HG02943 (cell line): Measurements from ENCODE around the gene OAT.

Source experiments
- ATAC-seq: cut with Tn5 transposase; IDR thresholded peaks from one replicate; pipeline ENCODE4 v1.9.1; 2021; ENCODE audit warnings: mild to moderate bottlenecking, low read depth, moderate library complexity; ENCODE audit not compliant: unreplicated experiment

Gene OAT

DNA sequence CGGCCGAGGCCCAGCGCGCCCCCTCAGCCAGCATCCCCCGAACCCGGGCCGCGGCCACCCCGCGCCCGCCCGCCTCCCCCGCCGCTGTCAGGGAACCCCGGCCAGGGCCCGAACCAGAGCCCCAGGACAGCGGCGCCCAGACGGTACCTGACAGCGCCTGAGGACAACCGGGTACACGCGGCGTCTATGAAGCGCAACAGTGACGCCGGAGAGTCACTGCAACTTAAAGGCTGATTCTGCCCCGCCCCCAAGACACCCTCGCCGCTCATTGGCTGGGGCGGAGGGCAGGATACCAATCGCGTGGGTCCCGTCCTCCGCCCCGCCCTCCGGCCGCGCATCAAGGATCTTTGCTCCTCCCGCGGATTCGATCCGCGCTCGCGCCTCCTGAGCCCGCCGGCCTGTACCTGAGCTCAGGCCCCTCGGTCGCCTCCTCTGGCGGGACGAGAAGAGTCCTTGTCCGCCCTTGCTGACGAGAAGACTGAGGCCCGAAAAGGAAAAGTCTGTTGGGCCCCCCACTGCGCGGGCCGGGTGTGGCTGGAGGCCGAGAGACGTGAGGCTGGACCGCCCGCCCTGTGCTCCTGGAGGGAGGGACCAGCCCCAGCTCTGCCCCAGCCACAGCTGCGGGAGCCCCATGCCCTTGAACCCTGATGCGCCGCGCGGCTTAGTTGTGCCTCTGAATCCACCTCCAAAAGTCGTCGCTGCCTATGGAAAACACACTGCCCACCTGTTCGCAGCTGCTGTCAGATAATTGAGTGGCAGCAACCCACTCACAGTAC lies at the start of gene OAT:
TSS of gene OAT (minus strand) at position 198 of the 776 bp plus-strand sequence. CDS start 6,752 bp downstream, outside the sequence.
- ATAC-seq, result peak; percentile 94

DNA sequence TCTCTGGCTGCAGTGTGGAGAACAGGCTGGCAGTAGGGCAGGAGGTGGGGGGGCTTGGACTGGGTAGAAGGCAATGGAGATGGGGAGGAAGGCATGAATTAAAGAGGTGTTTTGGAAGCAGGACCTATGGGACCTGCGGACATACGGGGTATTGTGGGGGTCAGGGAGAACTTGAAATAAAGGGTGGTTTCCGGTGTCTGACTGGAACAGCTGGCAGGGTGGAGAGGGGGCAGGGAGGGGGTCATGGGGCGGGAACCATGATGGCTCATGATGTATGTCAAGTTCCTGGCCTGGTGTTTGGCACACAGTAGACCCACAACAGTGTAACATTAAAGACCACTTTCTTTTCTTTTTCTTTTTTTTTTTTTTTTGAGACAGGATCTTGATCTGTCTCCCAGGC lies 48.4 kb upstream of the OAT start:
- no peak for ATAC-seq

DNA sequence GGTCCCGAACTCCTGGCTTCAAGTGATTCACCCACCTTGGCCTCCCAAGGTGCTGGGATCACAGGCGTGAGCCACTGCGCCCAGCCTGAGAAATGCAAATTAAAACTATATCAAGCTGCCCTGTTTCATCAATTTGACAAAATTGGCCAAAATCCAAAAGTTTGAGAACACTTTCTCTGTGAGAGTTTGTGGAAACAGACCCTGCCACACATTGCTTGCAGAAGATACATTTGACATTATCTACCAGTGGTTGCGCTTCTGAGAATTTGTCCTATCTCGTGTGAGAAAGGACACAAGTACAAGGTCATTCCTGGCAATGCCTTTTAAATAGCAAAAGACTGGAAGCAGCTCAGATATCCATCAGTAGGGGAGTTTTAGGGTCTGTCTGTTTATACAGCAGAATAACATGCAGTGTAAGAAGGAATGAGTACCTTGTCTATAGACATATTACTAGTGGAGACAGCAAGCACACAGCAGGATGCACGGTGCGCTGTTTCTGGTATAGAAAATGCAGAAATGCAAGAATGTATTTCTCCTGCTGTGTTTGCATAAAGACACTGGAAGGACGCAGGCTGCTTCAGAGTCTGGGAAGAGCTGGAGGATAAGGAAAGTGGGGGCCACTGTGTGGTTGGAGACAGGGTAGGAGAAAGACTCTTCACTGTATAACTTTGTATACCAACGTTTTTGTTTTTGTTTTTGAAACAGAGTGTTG lies 47.2 kb upstream of the OAT start:
- no peak for ATAC-seq

DNA sequence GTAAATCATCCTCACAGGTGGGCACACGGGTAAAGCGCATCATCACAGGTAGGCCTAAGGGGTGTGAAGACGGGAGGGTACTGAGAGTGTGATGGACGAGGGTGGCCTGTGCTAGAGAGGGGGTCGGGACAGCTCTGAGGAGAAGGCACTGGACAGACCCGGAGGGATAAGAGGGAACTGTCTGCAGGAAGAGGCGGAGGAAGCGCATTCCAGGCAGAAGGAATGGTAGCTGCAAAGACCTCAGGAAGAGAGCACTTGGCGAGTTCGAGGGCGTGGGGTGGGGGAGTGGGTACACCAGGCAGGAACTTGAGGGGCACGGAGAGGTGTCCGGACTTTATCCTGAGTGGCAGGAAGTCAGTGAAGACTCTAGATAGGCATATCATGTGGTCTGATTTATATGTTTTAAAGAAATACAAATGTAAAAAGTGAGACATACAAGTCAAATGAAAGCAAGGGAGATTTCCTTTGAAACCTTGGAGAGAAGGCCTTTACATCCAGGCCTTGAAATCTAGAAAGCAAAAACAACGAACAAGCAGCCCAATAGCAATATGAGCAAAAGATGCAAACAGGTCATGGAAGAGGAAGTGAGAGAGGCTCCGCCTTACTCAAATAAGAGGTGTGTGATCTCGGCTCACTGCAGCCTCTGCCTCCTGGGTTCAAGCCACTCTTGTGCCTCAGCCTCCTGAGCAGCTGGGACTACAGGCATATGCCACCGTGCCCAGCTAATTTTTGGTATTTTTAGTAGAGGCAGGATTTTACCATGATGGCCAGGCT lies 46.5 kb upstream of the OAT start:
- ATAC-seq, result no peak

DNA sequence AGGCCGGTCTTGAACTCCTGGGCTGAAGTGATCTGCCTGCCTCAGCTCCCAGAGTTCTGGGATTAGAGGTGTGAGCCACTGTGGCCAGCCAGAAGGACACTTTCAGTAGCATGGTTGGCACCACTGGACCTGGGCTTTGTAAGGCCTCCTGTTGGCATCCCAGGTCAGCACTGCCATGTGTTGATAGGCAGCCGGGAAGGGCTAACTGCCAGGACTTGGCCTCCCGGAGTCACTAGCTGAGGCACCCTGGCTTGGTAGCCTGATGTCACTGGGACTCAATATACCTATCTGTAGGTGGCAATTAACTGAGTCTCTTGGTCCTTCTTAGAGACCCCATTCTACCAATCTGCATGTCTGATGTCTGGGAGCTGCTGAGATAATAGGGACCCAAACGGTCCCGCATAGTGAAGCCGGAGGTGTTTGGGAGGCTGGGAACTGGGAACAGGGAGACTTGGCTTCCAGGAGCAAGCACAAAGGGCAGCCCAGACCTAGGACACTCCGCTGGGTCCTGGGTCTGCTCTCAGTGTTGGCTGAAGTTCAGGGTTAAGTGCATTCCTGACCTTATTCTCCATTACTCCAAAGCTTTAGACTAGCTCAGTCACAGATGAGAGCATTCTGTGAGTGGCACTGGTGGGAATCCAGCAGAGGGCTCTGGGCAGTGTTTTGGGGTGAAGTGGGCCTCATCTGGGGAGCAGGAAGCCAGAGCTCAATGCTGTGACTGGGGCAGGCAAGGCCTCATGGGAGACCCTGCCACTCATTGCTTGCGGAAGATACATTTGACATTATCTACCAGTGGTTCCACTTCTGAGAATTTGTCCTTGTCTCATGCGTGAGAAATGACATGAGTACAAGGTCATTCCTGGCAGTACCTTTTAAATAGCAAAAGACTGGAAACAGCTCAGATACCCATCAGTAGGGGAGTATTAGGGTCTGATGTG lies 45.6 kb upstream of the OAT start:
- no peak for ATAC-seq

DNA sequence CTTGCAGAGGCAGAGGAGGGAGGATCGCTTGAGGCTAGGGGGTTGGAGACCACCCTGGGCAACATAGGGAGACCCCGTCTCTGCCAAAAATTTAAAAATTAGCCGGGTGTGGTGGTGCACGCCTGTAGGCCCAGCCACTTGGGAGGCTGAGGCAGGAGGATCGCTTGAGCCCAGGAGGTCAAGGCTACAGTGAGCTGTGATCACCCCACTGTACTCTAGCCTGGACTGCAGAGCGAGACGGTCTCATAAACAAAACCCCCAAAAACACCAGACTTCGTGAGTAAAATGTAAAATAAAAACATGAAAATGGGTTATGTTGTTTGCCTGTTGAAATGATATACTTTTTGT lies 43.6 kb upstream of the OAT start:
- ATAC-seq, result no peak

DNA sequence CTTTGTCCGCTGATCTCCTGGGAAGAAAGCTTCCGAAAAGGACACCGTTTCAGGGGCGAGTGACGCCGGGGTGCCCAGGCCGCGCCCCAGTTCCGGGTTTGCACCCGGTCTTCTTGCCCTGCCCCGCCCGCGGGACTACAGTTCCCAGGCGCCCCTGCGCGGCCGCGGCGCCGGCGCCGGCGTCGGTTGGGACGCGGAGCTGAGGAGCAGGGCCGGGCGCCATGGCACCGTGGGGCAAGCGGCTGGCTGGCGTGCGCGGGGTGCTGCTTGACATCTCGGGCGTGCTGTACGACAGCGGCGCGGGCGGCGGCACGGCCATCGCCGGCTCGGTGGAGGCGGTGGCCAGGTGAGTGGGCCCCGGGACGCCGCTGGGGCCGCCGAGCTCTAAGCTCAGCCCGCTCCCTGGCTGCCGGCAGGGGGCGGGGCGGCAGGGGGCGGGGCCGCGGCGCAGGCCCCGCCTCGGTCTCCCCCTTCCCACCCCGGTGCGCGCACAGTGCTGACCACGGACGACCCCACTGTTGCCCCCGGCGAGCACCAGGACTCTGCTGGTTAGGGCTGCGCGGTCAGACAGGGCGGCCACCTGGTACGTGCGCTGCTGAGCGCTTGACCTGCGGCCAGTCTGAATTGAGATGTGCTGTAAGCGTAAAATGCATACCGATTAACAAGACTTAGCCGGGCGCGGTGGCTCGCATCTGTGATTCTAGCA lies 43.1 kb upstream of the OAT start, which contains the start of gene LHPP:
TSS of gene LHPP (plus strand) at position 182 of the 706 bp plus-strand sequence. CDS start at position 222, 40 bp downstream.
- peak; percentile 93 for ATAC-seq

DNA sequence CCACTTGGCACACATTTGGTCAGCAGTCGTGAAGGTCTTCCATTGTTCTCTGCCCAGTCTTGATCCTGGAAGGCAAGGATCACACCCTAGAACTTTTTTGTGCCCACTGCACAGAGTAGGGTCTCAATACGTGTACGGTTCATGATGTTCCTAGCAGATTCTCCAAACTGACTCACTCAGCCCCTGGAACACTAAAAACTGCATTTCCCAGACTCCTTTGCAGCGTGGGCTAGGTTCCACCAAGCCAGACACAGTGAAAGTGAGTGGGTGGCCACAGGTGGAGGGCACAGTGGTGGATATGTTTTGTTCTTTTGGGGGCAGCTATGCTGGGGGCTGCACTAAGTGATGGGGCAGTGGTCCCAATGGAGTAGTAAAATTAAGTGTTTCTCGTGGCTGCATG lies 41.4 kb upstream of the OAT start:
- ATAC-seq, result no peak

DNA sequence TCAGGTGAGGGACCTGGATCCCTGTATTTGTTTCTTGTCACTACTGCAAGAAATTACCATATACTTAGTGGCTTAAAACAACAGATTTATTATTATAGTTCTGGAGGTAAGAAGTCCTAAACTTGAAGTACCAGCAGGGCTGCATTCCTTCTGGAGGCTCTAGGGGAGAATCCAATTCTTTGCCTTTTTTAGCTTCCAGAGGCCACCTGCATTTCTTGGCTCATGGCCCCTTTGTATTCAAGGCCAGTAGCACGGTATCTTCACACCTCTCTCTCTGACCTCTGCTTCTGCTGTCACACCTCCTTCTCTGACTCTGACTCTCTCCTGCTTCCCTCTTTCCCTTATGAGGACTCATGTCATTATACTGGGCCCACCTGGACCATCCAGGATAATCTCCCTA lies 40.7 kb upstream of the OAT start:
- ATAC-seq, result no peak

DNA sequence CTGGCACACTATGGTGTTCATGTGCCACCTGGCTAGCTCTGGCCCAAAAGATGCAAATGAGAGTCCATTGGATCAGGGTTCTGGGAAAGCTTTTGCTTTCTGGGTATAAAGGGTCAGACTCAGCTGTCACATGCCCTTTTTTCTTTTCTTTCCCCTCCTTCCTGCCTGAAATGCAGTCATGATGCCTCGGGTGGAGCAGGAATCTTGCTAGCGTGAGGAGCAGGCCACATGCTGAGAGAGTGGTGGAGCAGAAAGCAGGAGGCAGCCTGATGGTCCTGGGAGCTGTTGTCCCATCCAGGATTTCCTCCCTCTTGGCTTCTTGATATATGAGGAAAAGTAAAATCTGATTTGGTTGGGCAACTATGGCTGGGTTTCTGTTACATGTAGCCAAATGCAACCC lies 40.2 kb upstream of the OAT start:
- no peak for ATAC-seq

DNA sequence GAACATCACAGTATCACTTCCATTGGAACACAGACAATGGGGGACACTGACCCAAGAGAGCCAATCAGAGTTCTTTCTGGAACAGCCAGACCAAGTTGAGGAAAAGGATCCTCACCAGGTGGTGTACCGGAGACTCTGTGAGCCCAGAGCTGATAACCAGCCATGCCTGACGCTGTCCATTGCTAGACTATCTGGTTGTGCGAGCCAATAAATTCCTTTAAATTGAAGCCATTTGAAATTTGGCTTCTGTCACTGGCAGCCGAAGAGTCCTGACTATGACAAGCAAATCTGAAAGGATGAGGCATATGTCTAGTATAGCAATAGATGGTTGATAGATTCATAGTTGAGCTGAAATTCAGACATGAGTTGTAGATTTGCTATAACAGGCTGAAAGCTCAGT lies 39.8 kb upstream of the OAT start:
- ATAC-seq, result no peak

DNA sequence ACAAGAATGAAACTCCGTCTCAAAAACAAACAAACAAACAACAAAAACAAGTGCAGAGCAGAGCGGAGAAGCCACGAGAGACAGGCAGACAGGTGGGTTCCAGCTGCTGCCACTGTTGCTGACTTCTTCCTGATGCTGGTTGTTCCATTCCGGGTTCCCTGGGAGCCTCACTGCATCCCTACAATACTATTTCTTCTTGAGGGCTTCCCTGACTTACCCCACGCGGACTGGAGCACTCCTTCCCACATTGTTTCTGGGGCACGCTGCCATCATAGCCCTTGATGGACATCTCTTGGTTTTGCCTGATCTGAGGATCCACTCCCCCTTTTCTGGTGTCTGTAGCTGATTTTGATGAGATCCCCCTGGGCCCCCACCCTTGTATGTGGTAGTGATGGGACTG lies 36.7 kb upstream of the OAT start:
- ATAC-seq, result no peak

DNA sequence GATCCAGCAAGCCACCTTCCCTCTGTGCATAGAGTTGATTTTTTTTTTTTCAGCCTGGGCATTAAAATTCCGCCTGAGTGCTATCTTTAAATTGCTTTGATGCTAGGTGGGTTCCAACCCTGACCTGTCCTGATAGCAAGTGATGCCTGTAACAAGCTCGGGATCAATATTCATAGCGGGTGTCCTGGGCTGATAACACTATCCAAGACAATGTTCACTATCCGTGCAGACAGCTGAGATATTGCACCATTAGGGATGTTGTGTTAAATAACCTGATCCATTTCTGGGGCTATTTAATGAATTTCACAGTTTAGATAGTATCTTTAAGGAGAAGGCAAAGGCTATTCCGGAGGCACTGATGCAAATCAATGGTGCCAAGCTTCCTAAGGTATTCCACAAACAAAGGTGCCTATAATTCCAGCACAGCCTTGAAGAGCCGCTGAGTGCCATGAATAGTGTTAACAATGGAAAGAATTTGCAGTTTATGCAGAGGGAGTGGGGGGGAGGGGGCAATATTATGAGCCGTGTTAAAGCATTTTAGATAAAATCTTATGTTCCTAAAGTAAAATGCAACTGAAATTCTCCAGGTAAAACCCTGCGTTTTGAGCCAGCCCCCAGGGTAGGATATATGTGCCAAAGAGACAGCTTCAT lies 35.4 kb upstream of the OAT start:
- no peak for ATAC-seq

DNA sequence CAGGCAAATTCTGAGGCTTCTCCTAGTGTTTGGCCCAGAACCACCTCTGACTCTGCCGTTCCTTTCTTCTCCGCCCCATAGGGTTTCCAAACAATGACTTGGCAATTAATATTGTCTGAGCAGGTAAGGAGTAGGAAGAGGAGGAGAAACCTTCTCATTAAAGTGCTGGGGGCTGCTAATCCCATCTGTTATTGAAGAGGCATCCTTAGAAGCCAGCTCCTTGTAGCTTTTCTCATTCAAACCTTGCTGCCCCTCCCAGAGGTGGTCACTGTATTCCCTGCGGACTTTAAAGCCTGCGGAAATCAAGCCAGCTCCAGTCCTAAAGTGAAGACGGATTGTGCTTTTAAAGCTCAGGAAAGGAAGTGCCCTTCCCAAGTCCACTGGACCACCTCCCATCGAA lies 32.6 kb upstream of the OAT start:
- no peak for ATAC-seq

DNA sequence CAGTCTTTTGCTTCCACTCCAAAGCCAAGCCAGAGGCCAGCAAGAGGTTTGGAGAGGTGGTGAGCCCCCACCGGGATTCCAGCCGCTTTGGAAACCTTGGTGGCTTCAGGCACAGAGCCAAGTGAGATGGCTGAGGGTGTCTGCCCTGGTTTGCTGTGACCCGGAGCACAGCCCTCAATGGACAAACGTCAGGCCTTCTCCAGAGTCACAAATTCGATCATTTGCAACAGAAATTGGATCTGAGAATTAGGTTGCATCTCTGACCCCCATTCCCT lies 32.0 kb upstream of the OAT start:
- ATAC-seq, result no peak

DNA sequence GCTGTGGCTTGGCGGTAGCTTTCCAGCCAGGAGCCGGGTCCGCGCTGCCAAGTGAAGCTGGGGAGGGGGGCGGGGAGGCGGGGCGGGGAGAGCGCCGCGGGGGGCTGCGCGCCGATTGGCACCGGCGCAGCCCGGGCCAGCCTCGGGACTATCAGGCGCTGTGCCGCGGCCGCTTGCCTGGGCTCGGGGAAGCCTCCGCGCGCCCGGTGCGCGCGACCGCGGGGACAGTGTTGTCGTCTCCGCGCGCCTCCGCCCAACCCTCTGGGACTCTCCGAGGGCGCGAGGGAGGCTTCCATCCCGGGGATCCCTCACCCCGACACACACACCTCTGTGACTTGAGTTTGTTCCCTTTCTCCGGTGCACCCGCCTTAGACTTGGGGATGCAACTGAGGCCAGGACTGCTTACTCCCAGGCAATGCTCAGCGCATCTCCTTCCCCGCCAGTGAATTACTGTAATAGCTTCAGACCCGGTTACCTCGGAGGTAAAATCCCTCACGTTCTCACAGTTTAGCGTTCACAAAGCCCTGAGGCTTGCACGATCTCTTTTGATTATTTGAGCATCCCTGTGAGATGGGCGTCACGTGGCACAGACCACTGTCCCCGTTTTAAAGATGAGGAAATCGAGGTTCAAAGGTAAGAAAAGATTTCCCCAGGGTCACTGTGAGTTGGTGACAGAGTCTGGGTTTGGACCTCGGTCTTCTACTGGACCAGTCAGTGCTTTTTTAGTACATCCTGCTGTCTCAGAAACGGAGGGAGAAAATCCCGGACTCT lies 31.5 kb upstream of the OAT start, which contains the start of gene NKX1-2:
TSS of gene NKX1-2 (minus strand) at position 24 of the 771 bp plus-strand sequence. CDS start 92 bp downstream, outside the sequence.
- ATAC-seq, result no peak

DNA sequence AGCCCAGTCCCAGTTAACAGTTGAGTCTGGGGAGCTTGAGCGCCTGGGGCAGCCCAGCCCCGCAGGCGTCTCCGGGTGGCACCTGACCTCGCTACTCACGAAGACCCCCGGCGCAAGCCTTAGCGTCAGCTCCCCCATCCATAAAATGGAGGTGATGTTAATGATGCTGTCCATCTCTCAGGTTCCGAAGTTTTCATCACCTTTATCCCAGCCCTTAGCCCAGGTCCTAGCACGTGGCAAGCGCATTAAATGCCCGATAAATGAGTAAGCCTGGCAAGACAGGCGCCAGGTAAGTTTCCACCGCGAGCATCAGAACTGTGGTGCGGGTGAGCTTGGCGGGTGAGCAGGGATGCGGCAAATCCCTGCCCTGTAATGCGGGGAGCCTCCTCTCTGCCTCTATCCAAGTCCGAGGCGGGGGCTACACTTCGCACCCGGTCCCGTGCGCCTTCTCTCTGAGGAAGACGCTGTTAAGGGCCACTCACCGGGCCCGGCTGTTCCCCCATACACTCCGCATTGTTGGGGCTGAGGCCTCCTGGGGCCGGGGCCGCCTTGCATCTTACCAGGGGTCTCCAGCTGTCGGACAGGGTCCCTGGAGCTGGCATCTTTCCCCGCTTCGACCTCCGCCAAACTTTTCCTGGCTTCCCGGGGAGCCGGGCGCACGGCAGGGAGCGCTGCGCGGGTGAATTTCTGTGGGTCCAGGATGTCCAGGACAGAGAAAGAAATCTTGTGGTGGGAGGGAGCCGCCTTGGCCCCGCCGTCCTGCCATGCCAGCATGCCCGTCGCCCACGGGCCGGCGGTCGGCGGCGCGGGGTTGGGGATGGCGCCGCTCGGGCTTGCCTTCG lies 30.7 kb upstream of the OAT start:
- ATAC-seq, result no peak
